HEK293 (cell line): Measurements from ENCODE around the gene SLC16A11.
A peak's percentile ranks its signal among the peaks of the same experiment; 100 is the strongest.

Source experiments
- SP7 ChIP-seq: fragments of 450-650 bp; formaldehyde crosslinking; IDR thresholded peaks from 2 replicates; pipeline ENCODE4 v1.5.1; 2016; ENCODE audit warnings: missing biosample characterization, missing genetic modification characterization
- ZBTB1 ChIP-seq: fragments of 450-650 bp; formaldehyde crosslinking; IDR thresholded peaks from 2 replicates; pipeline ENCODE4 v1.5.1; 2016; ENCODE audit warnings: missing biosample characterization, missing genetic modification characterization
- ZBTB21 ChIP-seq: fragments of 450-650 bp; formaldehyde crosslinking; IDR thresholded peaks from 2 replicates; pipeline ENCODE4 v1.5.1; 2017; ENCODE audit warnings: missing biosample characterization, missing genetic modification characterization
- ZBTB7A ChIP-seq: fragments of 450-650 bp; formaldehyde crosslinking; IDR thresholded peaks from 2 replicates; pipeline ENCODE4 v1.5.1; 2016; ENCODE audit warnings: low read depth, missing biosample characterization, missing genetic modification characterization
- ZBTB8A ChIP-seq: fragments of 450-650 bp; formaldehyde crosslinking; IDR thresholded peaks from 2 replicates; pipeline ENCODE4 v1.5.1; 2016; ENCODE audit warnings: missing biosample characterization, missing genetic modification characterization
- ZNF10 ChIP-seq: fragments of 450-650 bp; formaldehyde crosslinking; IDR thresholded peaks from 2 replicates; pipeline ENCODE4 v1.5.1; 2017; ENCODE audit warnings: missing biosample characterization, missing genetic modification characterization
- ZNF133 ChIP-seq: fragments of 450-650 bp; formaldehyde crosslinking; IDR thresholded peaks from 2 replicates; pipeline ENCODE4 v1.5.1; 2016; ENCODE audit warnings: missing biosample characterization, missing genetic modification characterization
- ZNF148 ChIP-seq: fragments of 450-650 bp; formaldehyde crosslinking; IDR thresholded peaks from 2 replicates; pipeline ENCODE4 v1.5.0; 2017; ENCODE audit warnings: missing biosample characterization, missing genetic modification characterization, borderline replicate concordance
- ZNF169 ChIP-seq: fragments of 450-650 bp; formaldehyde crosslinking; IDR thresholded peaks from 2 replicates; pipeline ENCODE4 v1.5.1; 2016; ENCODE audit warnings: missing biosample characterization, missing genetic modification characterization
- ZNF248 ChIP-seq: fragments of 450-650 bp; formaldehyde crosslinking; IDR thresholded peaks from 2 replicates; pipeline ENCODE4 v1.5.1; 2017; ENCODE audit warnings: missing biosample characterization, missing genetic modification characterization
- ZNF274 ChIP-seq, 2 experiments: fragments of 200-500 bp in 1 of 2; fragments of 450-650 bp in 1 of 2; sonication (Bioruptor generic) in 1 of 2; formaldehyde crosslinking in 1 of 2; IDR thresholded peaks; 2 replicates each; pipeline versions ENCODE4 v1.5.1 to v1.6.1; 2014 to 2016; ENCODE audit warnings: borderline replicate concordance in 1 of 2, inconsistent platforms in 1 of 2, low read length in 1 of 2, missing biosample characterization in 1 of 2, missing genetic modification characterization in 1 of 2
- ZNF366 ChIP-seq: fragments of 450-650 bp; formaldehyde crosslinking; conservative IDR thresholded peaks from 2 replicates; pipeline ENCODE4 v1.5.1; 2016; ENCODE audit warnings: missing biosample characterization, missing genetic modification characterization
- ZNF37A ChIP-seq: fragments of 450-650 bp; IDR thresholded peaks from 2 replicates; pipeline ENCODE4 v1.5.1; 2018; ENCODE audit warnings: missing biosample characterization, missing genetic modification characterization
- ZNF416 ChIP-seq: fragments of 450-650 bp; formaldehyde crosslinking; IDR thresholded peaks from 2 replicates; pipeline ENCODE4 v1.5.1; 2016; ENCODE audit warnings: missing biosample characterization, missing genetic modification characterization
- ZNF518A ChIP-seq: fragments of 450-650 bp; formaldehyde crosslinking; conservative IDR thresholded peaks from 2 replicates; pipeline ENCODE4 v1.5.1; 2016; ENCODE audit warnings: low read depth, missing biosample characterization, missing genetic modification characterization
- ZNF521 ChIP-seq: fragments of 450-650 bp; formaldehyde crosslinking; IDR thresholded peaks from 2 replicates; pipeline ENCODE4 v1.5.1; 2017; ENCODE audit warnings: missing biosample characterization, mild to moderate bottlenecking, missing genetic modification characterization
- ZNF544 ChIP-seq: fragments of 450-650 bp; formaldehyde crosslinking; IDR thresholded peaks from 2 replicates; pipeline ENCODE4 v1.5.0; 2017; ENCODE audit warnings: missing biosample characterization, missing genetic modification characterization
- ZNF600 ChIP-seq: fragments of 450-650 bp; formaldehyde crosslinking; IDR thresholded peaks from 2 replicates; pipeline ENCODE4 v1.5.1; 2016; ENCODE audit warnings: missing biosample characterization, missing genetic modification characterization
- ZNF624 ChIP-seq: fragments of 450-650 bp; formaldehyde crosslinking; IDR thresholded peaks from 2 replicates; pipeline ENCODE4 v1.5.1; 2017; ENCODE audit warnings: missing biosample characterization, missing genetic modification characterization
- ZNF654 ChIP-seq: fragments of 450-650 bp; formaldehyde crosslinking; IDR thresholded peaks from 2 replicates; pipeline ENCODE4 v1.5.1; 2016; ENCODE audit warnings: low read depth, missing biosample characterization, missing genetic modification characterization
- ZNF704 ChIP-seq: fragments of 450-650 bp; formaldehyde crosslinking; IDR thresholded peaks from 2 replicates; pipeline ENCODE4 v1.5.1; 2016; ENCODE audit warnings: missing biosample characterization, missing genetic modification characterization
- ZNF747 ChIP-seq: fragments of 450-650 bp; formaldehyde crosslinking; IDR thresholded peaks from 2 replicates; pipeline ENCODE4 v1.5.1; 2016; ENCODE audit warnings: missing biosample characterization, missing genetic modification characterization
- ZNF785 ChIP-seq: fragments of 450-650 bp; formaldehyde crosslinking; IDR thresholded peaks from 2 replicates; pipeline ENCODE4 v1.5.1; 2016; ENCODE audit warnings: missing biosample characterization, missing genetic modification characterization
- ZSCAN18 ChIP-seq: fragments of 450-650 bp; formaldehyde crosslinking; IDR thresholded peaks from 2 replicates; pipeline ENCODE4 v1.5.1; 2016; ENCODE audit warnings: missing biosample characterization, missing genetic modification characterization
- ZSCAN30 ChIP-seq: fragments of 450-650 bp; IDR thresholded peaks from 2 replicates; pipeline ENCODE4 v1.5.1; 2018; ENCODE audit warnings: missing biosample characterization, mild to moderate bottlenecking, missing genetic modification characterization, moderate library complexity
- ZSCAN4 ChIP-seq: fragments of 450-650 bp; formaldehyde crosslinking; IDR thresholded peaks from 2 replicates; pipeline ENCODE4 v1.5.1; 2017; ENCODE audit warnings: missing biosample characterization, missing genetic modification characterization
- ZSCAN5A ChIP-seq: fragments of 450-650 bp; formaldehyde crosslinking; IDR thresholded peaks from 2 replicates; pipeline ENCODE4 v1.5.1; 2016; ENCODE audit warnings: missing biosample characterization, missing genetic modification characterization

Gene SLC16A11

GRCh38 chr17:7014261-7014994 is 29.5 kb downstream of the SLC16A11 start (continued):
- TF ChIP-seq SP7 (tag by site-specific recombination) = peak; percentile 72; the same call in 1 of the 2 replicates
- no peak for TF ChIP-seq ZBTB1 (tag by site-specific recombination)
- no peak for TF ChIP-seq ZNF133 (tag by site-specific recombination)
- no peak; the same call in 1 of the 2 replicates for TF ChIP-seq ZNF518A (tag by site-specific recombination)
- no peak for TF ChIP-seq ZNF624 (tag by site-specific recombination)
- TF ChIP-seq ZNF704 (tag by site-specific recombination) = no peak
- TF ChIP-seq ZNF248 (tag by site-specific recombination) = no peak
- no peak for TF ChIP-seq ZBTB7A
- peak; percentile 91 for TF ChIP-seq ZBTB21
- no peak for TF ChIP-seq ZNF747
- no peak for TF ChIP-seq ZNF37A (tag by site-specific recombination)
- no peak for TF ChIP-seq ZNF416
- peak; percentile 99 for TF ChIP-seq ZNF785 (tag by site-specific recombination)
- TF ChIP-seq ZNF148 (tag by site-specific recombination) = no peak
- peak; percentile 45; the same call in 1 of the 2 replicates for TF ChIP-seq ZBTB8A (tag by site-specific recombination)
- TF ChIP-seq ZSCAN5A = peak; percentile 77; the same call in 1 of the 2 replicates
- TF ChIP-seq ZNF10 (tag by site-specific recombination) = 0 out of 2 replicates have a peak, but pooled peaks have one; percentile 3
- TF ChIP-seq ZNF521 (tag by site-specific recombination) = no peak
- TF ChIP-seq ZNF366 = no peak
- TF ChIP-seq ZSCAN30 (tag by site-specific recombination) = peak; percentile 44; the same call in 1 of the 2 replicates
- TF ChIP-seq ZSCAN4 (tag by site-specific recombination) = no peak
- no peak for TF ChIP-seq ZNF600 (tag by site-specific recombination)
- TF ChIP-seq ZNF274 (IDR thresholded peaks at IDR 0.05; ENCODE audit: low read length) = no peak
- TF ChIP-seq ZNF274 (tag by site-specific recombination; IDR thresholded peaks at IDR 0.05; ENCODE audit: borderline replicate concordance) = no peak
- no peak for TF ChIP-seq ZSCAN18 (tag by site-specific recombination)
- TF ChIP-seq ZNF169 (tag by site-specific recombination) = no peak
- TF ChIP-seq ZNF654 (tag by site-specific recombination) = no peak
- no peak for TF ChIP-seq ZNF544 (tag by site-specific recombination)
